Measurements from ENCODE around the gene SDK1. TPM values are rescaled to one million over a fixed set of nuclear protein-coding genes. Genes with fewer than 3 reads are reported as not detected.

SDK1 gene
- total RNA-seq, 2 donors from 2014 or later = 19.8 to 32.4 TPM

DNA sequence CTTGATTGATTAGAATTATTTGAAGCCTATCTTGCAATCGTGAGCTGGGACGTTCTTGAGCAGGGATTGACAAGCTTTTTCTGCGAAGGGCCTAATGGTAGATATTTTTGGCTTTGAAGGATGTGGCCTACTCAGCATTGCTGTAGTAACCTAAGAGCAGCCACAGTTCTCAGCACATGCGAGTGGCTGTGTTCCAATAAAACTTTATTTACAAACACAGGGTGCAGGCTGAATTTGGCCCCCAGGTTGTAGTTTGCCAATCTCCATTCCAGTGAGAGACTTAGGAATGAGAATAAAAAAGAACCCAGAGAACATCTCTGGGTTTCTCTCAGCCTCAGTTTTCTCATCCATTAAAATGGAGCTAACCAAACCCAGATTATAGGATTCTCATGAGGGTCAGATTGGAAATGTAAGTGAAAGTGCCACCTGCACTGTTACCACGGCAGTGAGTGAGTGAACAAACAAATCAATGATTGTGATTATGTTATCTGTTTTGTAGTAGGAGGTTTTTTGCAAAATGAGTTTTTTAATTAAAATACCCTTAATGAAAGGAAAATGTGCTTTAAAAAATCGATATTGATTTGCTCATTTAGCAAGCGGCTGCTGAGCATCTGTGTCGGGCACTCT, 664.0 kb downstream of the SDK1 start:
- ATAC-seq = peak; percentile 58
- Histone ChIP-seq H3K27ac (peak overlapping the region in 3 of 4 donors; percentile 30 to 47 (median 44)), H3K9me3 (no peaks in the 10 kb centered on the region), H3K4me1 (peaks cover 30% of the 10 kb centered on the region), H3K36me3 (replicated peaks in 1 of 2; ENCODE audit: insufficient read depth in 1 of 2, low read depth in 2 of 2) (no peaks in the 10 kb centered on the region), H3K4me3 (no peak overlapping the region), H3K27me3 (no peaks in the 10 kb centered on the region)
- no peak for TF ChIP-seq POLR2A (IDR thresholded peaks at IDR 0.05)
- TF ChIP-seq, protein P1, sequence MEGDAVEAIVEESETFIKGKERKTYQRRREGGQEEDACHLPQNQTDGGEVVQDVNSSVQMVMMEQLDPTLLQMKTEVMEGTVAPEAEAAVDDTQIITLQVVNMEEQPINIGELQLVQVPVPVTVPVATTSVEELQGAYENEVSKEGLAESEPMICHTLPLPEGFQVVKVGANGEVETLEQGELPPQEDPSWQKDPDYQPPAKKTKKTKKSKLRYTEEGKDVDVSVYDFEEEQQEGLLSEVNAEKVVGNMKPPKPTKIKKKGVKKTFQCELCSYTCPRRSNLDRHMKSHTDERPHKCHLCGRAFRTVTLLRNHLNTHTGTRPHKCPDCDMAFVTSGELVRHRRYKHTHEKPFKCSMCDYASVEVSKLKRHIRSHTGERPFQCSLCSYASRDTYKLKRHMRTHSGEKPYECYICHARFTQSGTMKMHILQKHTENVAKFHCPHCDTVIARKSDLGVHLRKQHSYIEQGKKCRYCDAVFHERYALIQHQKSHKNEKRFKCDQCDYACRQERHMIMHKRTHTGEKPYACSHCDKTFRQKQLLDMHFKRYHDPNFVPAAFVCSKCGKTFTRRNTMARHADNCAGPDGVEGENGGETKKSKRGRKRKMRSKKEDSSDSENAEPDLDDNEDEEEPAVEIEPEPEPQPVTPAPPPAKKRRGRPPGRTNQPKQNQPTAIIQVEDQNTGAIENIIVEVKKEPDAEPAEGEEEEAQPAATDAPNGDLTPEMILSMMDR (IDR thresholded peaks at IDR 0.05) = no peak
- peak in 2 of 4 donors; percentile 27 to 50 for DNase-seq
- intact Hi-C loops (cut with DNase I) = no loop called here
- WGBS, 2 donors = 50 to 51% methylated on average over 8 of the region's 8 CpGs

DNA sequence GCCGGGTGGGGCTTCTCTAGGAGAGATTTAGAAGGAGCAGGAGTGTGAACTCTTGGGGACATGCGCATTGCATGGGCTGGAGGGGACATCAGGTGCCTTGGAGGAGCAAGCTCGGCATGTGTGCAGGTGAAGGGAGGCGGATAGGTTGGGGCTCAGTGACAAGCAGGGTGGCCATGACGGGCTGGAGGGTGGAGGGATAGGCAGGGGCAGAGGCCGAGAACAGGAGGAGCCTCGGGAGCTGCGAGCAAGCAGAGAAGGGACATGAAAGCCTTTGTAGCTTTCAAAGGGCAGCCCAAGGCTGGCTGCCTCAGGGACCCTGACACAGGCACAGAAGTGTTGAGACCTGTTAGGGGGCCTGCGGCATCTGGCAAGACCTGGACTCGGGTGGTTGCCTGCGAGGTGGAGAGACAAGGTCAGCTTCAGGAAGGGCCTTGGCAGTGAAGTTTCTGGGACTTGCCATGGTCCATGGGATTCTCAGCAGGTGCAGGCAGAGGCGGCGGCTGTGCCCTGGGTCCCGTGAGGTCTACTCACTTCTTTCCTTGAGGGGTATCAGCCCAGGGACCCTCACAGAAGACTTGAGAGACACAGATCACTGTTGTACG, 664.8 kb downstream of the SDK1 start:
- ATAC-seq (peak; percentile 77), DNase-seq (peak; percentile 49 to 80 (median 70))
- no peak for TF ChIP-seq POLR2A (IDR thresholded peaks at IDR 0.05)
- TF ChIP-seq, protein P1 (IDR thresholded peaks at IDR 0.05) = no peak
- 36 to 43% methylated on average over 9 to 15 of the region's 15 CpGs for WGBS, 2 donors
- Histone ChIP-seq H3K36me3 (replicated peaks in 1 of 2; ENCODE audit: insufficient read depth in 1 of 2, low read depth in 2 of 2) (no peaks in the 10 kb centered on the region), H3K9me3 (no peaks in the 10 kb centered on the region), H3K4me3 (no peak overlapping the region), H3K27ac (peak overlapping the region; percentile 11 to 47 (median 37)), H3K27me3 (no peaks in the 10 kb centered on the region), H3K4me1 (peaks cover 30% of the 10 kb centered on the region)
- intact Hi-C loops (cut with DNase I) = no loop called here

DNA sequence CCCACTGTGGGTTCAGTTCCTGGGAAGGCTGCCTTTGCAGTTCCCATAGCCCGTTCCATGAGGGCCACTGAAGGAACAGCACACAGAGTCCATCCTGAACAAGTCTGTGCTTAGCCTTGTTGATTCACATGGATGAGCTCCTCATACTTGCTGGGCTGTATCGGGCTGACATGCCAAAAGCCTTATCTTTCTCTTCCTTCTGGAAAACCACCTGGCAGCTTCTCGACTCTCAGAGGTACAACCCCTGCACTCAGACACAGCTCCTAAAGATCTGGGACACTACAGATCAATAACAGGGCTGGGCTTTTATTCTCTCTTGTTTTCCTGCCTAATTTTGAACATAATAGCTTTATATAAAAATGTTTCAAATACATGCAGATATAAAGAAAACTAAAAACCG, 667.2 kb downstream of the SDK1 start:
- WGBS, 2 donors = 33 to 34% methylated on average over 4 of the region's 4 CpGs
- TF ChIP-seq POLR2A (IDR thresholded peaks at IDR 0.05) = no peak
- Histone ChIP-seq H3K36me3 (replicated peaks in 1 of 2; ENCODE audit: insufficient read depth in 1 of 2, low read depth in 2 of 2) (no peaks in the 10 kb centered on the region), H3K4me3 (no peak overlapping the region), H3K4me1 (peaks cover 30% of the 10 kb centered on the region), H3K27me3 (no peaks in the 10 kb centered on the region), H3K27ac (no peak overlapping the region), H3K9me3 (no peaks in the 10 kb centered on the region)
- intact Hi-C loops (cut with DNase I) = no loop called here
- DNase-seq (peak in 1 of 4 donors; percentile 13), ATAC-seq (no peak)

DNA sequence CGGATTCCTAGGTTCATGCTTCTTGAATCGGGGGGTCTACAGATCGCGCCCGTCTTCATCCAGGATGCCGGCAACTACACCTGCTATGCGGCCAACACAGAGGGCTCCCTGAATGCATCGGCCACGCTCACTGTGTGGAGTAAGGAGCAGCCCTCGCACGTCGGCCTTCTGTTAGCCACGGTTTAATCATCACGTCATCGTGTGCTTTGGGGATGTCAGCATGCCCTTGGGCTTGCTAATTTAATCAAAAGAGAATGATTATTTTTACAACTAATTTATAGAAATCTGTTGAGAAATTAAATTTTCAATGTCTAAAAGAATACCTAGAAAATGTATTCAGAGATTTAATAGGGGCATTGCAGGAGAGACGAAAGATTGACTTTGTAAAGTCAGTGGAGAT, 668.2 kb downstream of the SDK1 start:
- Histone ChIP-seq H3K27ac (no peak overlapping the region), H3K4me1 (peaks cover 30% of the 10 kb centered on the region), H3K36me3 (replicated peaks in 1 of 2; ENCODE audit: insufficient read depth in 1 of 2, low read depth in 2 of 2) (no peaks in the 10 kb centered on the region), H3K27me3 (no peaks in the 10 kb centered on the region), H3K4me3 (no peak overlapping the region), H3K9me3 (no peaks in the 10 kb centered on the region)
- no peak for DNase-seq
- ATAC-seq = no peak
- intact Hi-C loops (cut with DNase I) = no loop called here
- 94 to 96% methylated on average over 16 of the region's 16 CpGs for WGBS, 2 donors
- TF ChIP-seq, protein P1 (IDR thresholded peaks at IDR 0.05) = no peak
- no peak for TF ChIP-seq POLR2A (IDR thresholded peaks at IDR 0.05)

DNA sequence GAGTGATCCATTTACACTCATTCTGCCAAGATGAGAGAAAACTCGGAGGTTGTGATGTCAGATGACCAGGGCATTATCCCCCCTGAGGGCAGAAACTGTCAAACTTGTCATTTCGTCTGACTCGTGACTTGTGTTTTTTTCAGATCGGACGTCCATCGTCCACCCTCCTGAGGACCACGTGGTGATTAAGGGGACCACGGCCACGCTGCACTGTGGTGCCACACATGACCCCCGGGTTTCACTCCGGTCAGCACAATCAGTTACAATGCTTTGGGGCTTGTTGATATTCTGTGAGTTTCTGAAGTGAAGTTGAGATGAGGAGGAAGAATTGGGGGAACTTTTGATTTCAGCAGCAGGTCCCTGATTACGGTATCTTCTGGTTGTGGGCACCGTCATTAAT, 670.3 kb downstream of the SDK1 start:
- DNase-seq (no peak), ATAC-seq (no peak)
- H3K27ac ChIP-seq = no peak overlapping the region
- no peak for TF ChIP-seq POLR2A (IDR thresholded peaks at IDR 0.05)
- TF ChIP-seq, protein P1 (IDR thresholded peaks at IDR 0.05) = no peak
- no peaks in the 10 kb centered on the region for H3K36me3 ChIP-seq (replicated peaks in 1 of 2; ENCODE audit: insufficient read depth in 1 of 2, low read depth in 2 of 2)
- WGBS, 2 donors = 87 to 90% methylated on average over 13 of the region's 13 CpGs
- intact Hi-C loops (cut with DNase I) = no loop called here
- H3K4me1 ChIP-seq = peaks cover 13% of the 10 kb centered on the region
- no peak overlapping the region for H3K4me3 ChIP-seq
- H3K27me3 ChIP-seq = no peaks in the 10 kb centered on the region
- no peaks in the 10 kb centered on the region for H3K9me3 ChIP-seq

Data from body of pancreas (tissue), 4 donors.